HG03432 (cell line): ENCODE measurements around the gene UBE2E1.
A peak's percentile ranks its signal among the peaks of the same experiment; 100 is the strongest.

Experiments
- ATAC-seq: cut with Tn5 transposase; IDR thresholded peaks from one replicate; pipeline ENCODE4 v1.9.1; 2021; ENCODE audit warnings: mild to moderate bottlenecking, moderate library complexity; ENCODE audit not compliant: unreplicated experiment

Gene UBE2E1

GRCh38 chr3:23819599-23820360 lies 14.0 kb downstream of the UBE2E1 start:
- peak; percentile 69 for ATAC-seq

- ATAC-seq = no peak
Measured at GRCh38 chr3:23820888-23821287, 15.1 kb downstream of the UBE2E1 start.

- no peak for ATAC-seq
Measured at GRCh38 chr3:23821858-23822257, 16.1 kb downstream of the UBE2E1 start.

DNA sequence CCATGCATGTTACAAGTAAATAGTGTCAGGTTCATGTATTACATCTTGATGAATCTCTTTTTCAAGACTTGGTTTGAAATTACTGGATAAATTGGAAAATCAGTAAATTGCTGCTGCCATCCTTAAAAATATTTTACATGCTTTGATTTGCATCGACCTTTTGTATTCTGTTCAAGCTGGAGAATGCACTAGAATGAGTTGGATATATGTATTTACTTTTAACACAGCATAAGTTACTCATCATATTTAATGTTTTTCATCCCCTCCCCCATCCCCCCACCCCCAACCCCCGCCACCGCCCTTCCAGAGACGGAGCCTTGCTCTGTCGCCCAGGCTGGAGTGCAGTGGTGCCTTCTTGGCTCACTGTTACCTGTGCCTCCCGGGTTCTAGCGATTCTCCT lies 16.8 kb downstream of the UBE2E1 start:
- no peak for ATAC-seq

DNA sequence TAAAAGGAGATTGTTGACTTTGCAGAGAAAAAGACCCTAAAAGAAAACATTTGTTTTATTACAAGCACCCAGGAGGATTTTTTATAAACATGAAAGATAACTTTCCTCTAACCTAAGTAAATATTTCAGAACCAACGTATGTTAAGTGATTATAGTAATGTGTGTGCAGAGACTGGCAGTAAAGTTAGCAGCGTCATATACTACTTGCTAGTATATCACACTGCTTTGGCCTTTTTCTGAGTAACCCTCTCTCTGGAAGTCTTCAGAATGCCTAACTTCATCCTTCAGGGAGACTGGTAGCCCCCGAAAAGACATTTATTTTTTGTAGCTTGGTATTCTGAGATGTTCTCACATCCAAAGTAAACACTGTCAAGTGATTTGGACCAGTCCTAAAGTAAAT lies 17.9 kb downstream of the UBE2E1 start:
- no peak for ATAC-seq

GRCh38 chr3:23824699-23825444 lies 19.1 kb downstream of the UBE2E1 start:
- no peak for ATAC-seq

DNA sequence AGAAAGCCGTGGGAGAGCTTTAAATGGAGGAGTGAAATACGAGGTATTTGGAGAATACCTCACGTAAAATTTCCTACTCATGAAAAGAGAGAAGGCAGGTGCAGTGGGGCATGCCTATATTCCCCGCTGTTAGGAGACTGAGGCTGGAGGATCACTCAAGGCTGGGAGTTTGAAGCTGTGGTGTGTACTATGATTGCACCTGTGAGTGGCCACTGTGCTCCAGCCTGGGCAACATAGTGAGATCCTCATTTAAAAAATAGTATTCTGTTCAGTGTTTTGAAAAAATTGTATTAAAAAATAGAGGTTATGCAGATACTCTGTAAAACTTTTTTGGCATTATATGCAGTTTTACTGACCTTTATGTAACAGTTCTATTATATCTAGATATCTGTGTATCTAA lies 20.0 kb downstream of the UBE2E1 start:
- no peak for ATAC-seq

- ATAC-seq = no peak
Measured at GRCh38 chr3:23826382-23827064, 20.8 kb downstream of the UBE2E1 start.

DNA sequence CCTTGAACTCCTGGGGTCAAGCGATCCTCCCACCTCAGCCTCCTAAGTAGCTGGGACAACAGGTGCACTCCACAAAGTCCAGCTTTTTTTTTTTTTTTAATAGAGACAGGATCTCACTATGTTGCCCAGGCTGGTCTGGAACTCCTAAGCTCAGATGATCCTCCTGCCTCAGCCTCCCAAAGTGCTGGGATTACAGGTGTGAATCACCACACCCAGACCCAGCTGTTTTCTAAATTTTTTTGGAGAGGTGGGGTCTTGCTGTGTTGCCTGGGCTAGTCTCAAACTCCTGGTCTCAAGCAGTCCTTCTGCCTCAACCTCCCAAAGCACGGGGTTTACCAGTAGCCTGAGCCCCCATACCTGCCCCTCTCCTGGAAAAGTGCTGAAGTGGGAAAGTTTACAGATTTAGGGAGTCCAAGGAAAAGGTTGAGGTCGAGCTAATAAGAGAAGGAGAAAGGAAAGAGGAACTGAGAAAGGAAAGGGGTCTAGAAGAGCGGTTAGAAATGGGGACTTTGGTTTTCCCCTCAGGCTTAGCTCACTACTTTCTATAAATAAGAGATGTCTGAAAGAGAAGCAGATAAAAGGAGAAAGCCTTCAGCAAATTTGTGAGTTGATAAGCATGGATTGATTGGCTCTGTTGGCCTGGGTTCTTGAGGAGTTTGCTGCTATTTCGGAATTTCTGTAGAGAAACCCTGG lies 23.6 kb downstream of the UBE2E1 start:
- ATAC-seq = peak; percentile 71

DNA sequence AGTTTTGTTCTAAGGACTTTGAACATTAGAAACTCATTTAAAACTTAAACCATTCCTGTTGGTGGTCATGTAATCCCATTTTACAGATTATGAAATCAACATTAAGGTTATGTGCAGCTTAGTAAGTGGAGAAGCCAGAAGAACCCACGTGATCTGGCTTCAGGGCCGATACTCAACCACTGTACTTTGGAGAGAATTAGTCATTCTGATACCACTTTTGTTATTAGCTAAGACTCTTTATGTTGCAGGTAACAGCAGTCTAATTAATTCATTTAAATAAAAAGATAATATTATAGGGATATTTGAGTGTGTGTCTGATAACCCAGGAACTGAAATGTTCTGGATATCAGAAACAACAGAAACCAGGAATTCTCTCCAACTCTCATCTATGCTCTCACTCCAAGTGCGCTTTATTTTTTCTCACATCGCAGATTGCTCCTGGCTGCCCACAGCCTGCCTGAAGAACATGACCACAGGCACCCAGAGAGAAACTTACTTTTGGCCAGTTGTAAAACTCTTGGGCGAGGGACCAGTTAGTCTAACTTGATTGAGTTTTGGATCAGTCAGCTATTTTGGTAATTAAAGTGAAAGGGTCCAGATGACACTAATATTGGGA lies 25.2 kb downstream of the UBE2E1 start:
- peak; percentile 84 for ATAC-seq

- ATAC-seq = peak; percentile 11
Measured at GRCh38 chr3:23831517-23832394, 26.0 kb downstream of the UBE2E1 start.

DNA sequence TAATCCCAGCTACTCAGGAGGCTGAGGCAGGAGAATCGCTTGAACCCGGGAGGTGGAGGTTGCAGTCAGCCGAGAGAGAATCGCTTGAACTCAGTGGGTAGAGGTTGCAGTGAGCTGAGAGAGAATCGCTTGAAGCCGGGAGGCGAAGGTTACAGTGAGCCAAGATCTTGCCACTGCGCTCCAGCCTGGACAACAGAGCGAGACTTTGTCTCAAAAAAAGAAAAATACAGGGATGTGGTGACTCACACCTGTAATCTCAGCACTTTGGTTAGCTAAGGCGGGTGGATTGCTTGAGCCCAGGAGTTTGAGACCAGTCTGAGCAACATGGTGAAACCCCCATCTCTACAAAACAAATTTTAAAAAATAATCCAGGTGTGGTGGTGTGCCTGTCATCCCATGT lies 26.8 kb downstream of the UBE2E1 start:
- no peak for ATAC-seq

GRCh38 chr3:23834082-23834870 lies 28.5 kb downstream of the UBE2E1 start:
- ATAC-seq = no peak

- ATAC-seq = no peak
Measured at GRCh38 chr3:23835087-23835486, 29.3 kb downstream of the UBE2E1 start.

- no peak for ATAC-seq
Measured at GRCh38 chr3:23835802-23836201, 30.0 kb downstream of the UBE2E1 start.

GRCh38 chr3:23836536-23837230 lies 30.9 kb downstream of the UBE2E1 start:
- ATAC-seq = peak; percentile 27

- no peak for ATAC-seq
Measured at GRCh38 chr3:23837286-23837685, 31.5 kb downstream of the UBE2E1 start.

DNA sequence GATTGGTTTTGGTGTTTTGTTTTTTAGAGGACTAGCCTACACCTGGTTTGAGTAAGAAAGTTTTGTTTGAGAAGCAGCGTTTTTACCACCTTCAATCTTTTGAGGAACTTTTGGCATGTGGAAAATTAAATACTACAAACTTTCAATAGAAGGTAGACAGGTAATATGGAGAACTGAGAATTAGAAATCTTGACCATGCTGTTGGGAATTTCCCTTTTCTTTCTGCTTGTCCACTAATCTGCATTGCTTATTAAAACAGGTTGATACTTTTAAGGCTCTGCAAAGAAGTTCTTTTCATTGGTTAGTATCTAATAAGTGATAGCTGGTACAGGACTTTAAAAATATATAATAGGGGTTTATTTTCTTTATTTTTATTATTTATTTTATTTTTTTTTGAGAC lies 31.9 kb downstream of the UBE2E1 start:
- ATAC-seq = peak; percentile 43
